ENCODE results near the gene RBFOX2. TPM values are rescaled to one million over a fixed set of nuclear protein-coding genes. Genes with fewer than 3 reads are reported as not detected.
A peak's percentile ranks its signal among the peaks of the same experiment; 100 is the strongest.

Gene RBFOX2
- total and polyA plus RNA-seq, 10 of the 15 experiments (the other 5 are each of a cell fraction or from before 2014, with no cell fraction given), result 0.01 to 2.7 (median 0.17) TPM; not detected in 4

GRCh38 chr22:36017651-36018091, 11.0 kb downstream of the RBFOX2 start (continued):
- no peak for TF ChIP-seq STAT1 (conservative IDR thresholded peaks at IDR 0.05)
- no peak for TF ChIP-seq TCF12 (IDR thresholded peaks at IDR 0.05; ENCODE audit: low read depth, low read length)
- no peak; the same call in 1 of the 2 replicates for TF ChIP-seq ZBTB40 (IDR thresholded peaks at IDR 0.05; ENCODE audit: borderline replicate concordance)
- no peak for TF ChIP-seq YBX1 (IDR thresholded peaks at IDR 0.05)
- TF ChIP-seq MAX (IDR thresholded peaks at IDR 0.05; ENCODE audit: low read depth, low read length), result no peak
- TF ChIP-seq BCLAF1 (IDR thresholded peaks at IDR 0.05), result no peak
- no peak for TF ChIP-seq SKIL (IDR thresholded peaks at IDR 0.05; ENCODE audit: low read depth, poor library complexity, severe bottlenecking)
- 0 out of 2 replicates have a peak, but pooled peaks have one; percentile 56 for TF ChIP-seq MLLT1 (IDR thresholded peaks at IDR 0.05)
- TF ChIP-seq RBBP5 (conservative IDR thresholded peaks at IDR 0.05), result no peak
- no peak for TF ChIP-seq NRF1 (conservative IDR thresholded peaks at IDR 0.05; ENCODE audit: low read depth, low read length)
- TF ChIP-seq IKZF1 (conservative IDR thresholded peaks at IDR 0.05), result peak; percentile 86
- no peak for TF ChIP-seq SMAD5 (IDR thresholded peaks at IDR 0.05; ENCODE audit: low read depth)
- no peak for TF ChIP-seq JUND (IDR thresholded peaks at IDR 0.05; ENCODE audit: low read depth, low read length)
- no peak for TF ChIP-seq ZZZ3 (IDR thresholded peaks at IDR 0.05; ENCODE audit: control insufficient read depth, insufficient read length, low read depth)
- TF ChIP-seq RAD21 (IDR thresholded peaks at IDR 0.05; ENCODE audit: insufficient read depth, low read depth, low read length), result no peak

Data from GM12878 (cell line).